Common myeloid progenitor, CD34-positive (primary cell): ENCODE results near the gene SUSD4.
"Not testable (repeated sequence)": the region's sequence is repeated elsewhere in the genome, so short reads cannot be mapped to it uniquely, and the experiment has no call there.

Source experiments
- CTCF ChIA-PET: fragments of 350-600 bp; sonication (Branson Sonifier 250); formaldehyde crosslinking; loops from one replicate; lab custom pipeline; 2021; ENCODE audit warnings: antibody characterized with exemption; lab: Charles Lee
- POLR2A ChIA-PET: fragments of 350-600 bp; sonication (Branson Sonifier 250); formaldehyde crosslinking; loops from one replicate; lab custom pipeline; 2021; ENCODE audit warnings: antibody characterized with exemption; lab: Charles Lee
- DNase-seq, 3 donors: peaks; one replicate each; pipeline versions ENCODE4 v3.0.0 to v3.0.0-alpha.2; 2013
- H3K27ac ChIP-seq, 2 experiments: 1 replicate in 1 of 2; 2 replicates in 1 of 2; pipeline ENCODE4 v1.7.0; 2013; ENCODE audit warnings: inconsistent platforms in 2 of 2, low read length in 2 of 2, mild to moderate bottlenecking in 2 of 2, low read depth in 1 of 2, moderate library complexity in 1 of 2; ENCODE audit not compliant: severe bottlenecking in 2 of 2, insufficient read depth in 1 of 2, poor library complexity in 1 of 2
- H3K27me3 ChIP-seq, 5 experiments: replicated peaks in 2 of 5; 1 replicate in 3 of 5; 2 replicates in 2 of 5; pipeline versions ENCODE4 v1.6.1 to v1.7.0; 2013; ENCODE audit warnings: low read length in 4 of 5, mild to moderate bottlenecking in 2 of 5, moderate library complexity in 2 of 5, inconsistent platforms in 1 of 5; ENCODE audit not compliant: insufficient read depth in 5 of 5, control insufficient read depth in 4 of 5
- H3K36me3 ChIP-seq, 4 experiments: 1 replicate in 2 of 4; 2 replicates in 2 of 4; pipeline versions ENCODE4 v1.6.1 to v1.7.0; 2013; ENCODE audit warnings: low read length in 3 of 4, control low read depth in 1 of 4, mild to moderate bottlenecking in 1 of 4; ENCODE audit not compliant: control insufficient read depth in 4 of 4, insufficient read depth in 4 of 4
- H3K4me1 ChIP-seq, 4 experiments: 1 replicate in 3 of 4; 2 replicates in 1 of 4; pipeline versions ENCODE4 v1.6.1 to v1.7.1; 2013; ENCODE audit warnings: low read length in 3 of 4, mild to moderate bottlenecking in 3 of 4, control low read depth in 1 of 4, inconsistent platforms in 1 of 4, moderate library complexity in 1 of 4; ENCODE audit not compliant: control insufficient read depth in 4 of 4, insufficient read depth in 4 of 4; ENCODE audit errors: control extremely low read depth in 1 of 4
- H3K4me3 ChIP-seq, 7 experiments: 1 replicate in 4 of 7; 2 replicates in 3 of 7; pipeline versions ENCODE4 v1.5.1 to v1.7.0; 2013; ENCODE audit warnings: mild to moderate bottlenecking in 7 of 7, low read length in 6 of 7, moderate library complexity in 6 of 7, inconsistent platforms in 2 of 7, low read depth in 2 of 7, control low read depth in 1 of 7; ENCODE audit not compliant: insufficient read depth in 4 of 7, control insufficient read depth in 1 of 7; ENCODE audit errors: extremely low read depth in 1 of 7
- H3K9me3 ChIP-seq, 5 experiments: 1 replicate in 4 of 5; 2 replicates in 1 of 5; pipeline versions ENCODE4 v1.6.1 to v1.7.1; 2013; ENCODE audit warnings: low read length in 4 of 5, mild to moderate bottlenecking in 2 of 5, inconsistent platforms in 1 of 5, low read depth in 1 of 5, moderate library complexity in 1 of 5; ENCODE audit not compliant: control insufficient read depth in 4 of 5, insufficient read depth in 2 of 5; ENCODE audit errors: control extremely low read depth in 1 of 5
- WGBS: methylation state at CpG from one replicate; pipeline ENCODE4 v1.1.5; 2013; ENCODE audit not compliant: insufficient coverage; 5-methylcytosine and 5-hydroxymethylcytosine counted together

The SUSD4 gene

DNA sequence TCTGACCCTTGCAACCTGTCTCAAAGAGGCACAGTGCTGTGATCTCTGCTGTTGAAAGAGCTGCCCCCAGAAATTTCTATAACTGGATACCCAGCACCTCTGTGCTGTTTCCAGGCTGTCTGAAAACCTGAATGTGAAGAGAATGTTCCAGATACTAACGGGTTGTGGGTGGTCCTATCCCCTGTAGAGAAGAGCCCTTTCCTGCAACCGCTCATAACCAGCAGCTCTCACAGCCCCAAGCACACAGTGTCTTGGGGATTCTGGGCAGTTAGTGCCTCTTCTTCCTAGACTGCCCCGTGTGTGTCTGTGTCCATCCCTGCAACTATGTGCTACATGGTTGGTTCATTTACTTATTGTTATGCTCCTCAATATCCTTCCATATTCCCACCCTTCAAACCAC is 104.5 kb downstream of the SUSD4 start:
- H3K36me3 ChIP-seq: no peaks in the 10 kb centered on the region
- 96% methylated on average over 3 of the region's 3 CpGs for WGBS
- H3K27me3 ChIP-seq: peaks cover 0 to 4% (median 0%) of the 10 kb centered on the region in 5 experiments
- DNase-seq: no peak
- POLR2A ChIA-PET: no interaction called here
- H3K4me1 ChIP-seq: no peaks in the 10 kb centered on the region
- no peaks in the 10 kb centered on the region for H3K9me3 ChIP-seq
- H3K4me3 ChIP-seq: no peak overlapping the region
- H3K27ac ChIP-seq: no peak overlapping the region
- CTCF ChIA-PET: no interaction called here

DNA sequence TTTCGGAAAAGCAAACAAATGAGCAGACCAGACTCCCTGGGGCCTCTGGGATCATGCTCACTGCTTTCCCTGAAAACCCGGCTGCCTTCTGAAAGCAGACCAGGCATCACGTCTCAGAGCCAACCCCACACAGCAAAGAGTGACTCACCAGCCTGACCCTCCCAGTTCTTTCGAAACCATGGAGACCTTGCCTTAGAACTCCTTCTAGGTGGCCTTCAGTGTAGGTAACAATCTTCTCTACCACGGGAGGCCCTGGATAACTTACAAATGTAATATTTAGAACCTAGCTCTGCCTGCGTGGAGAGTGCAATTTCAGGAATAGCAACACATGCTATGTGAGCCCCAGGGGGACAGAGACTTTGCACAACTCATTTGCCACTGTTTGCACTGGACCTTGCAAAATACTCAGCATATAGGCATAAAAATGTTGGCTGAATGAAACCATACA is 105.2 kb downstream of the SUSD4 start:
- ChIA-PET CTCF (no interaction called here), POLR2A (no interaction called here)

DNA sequence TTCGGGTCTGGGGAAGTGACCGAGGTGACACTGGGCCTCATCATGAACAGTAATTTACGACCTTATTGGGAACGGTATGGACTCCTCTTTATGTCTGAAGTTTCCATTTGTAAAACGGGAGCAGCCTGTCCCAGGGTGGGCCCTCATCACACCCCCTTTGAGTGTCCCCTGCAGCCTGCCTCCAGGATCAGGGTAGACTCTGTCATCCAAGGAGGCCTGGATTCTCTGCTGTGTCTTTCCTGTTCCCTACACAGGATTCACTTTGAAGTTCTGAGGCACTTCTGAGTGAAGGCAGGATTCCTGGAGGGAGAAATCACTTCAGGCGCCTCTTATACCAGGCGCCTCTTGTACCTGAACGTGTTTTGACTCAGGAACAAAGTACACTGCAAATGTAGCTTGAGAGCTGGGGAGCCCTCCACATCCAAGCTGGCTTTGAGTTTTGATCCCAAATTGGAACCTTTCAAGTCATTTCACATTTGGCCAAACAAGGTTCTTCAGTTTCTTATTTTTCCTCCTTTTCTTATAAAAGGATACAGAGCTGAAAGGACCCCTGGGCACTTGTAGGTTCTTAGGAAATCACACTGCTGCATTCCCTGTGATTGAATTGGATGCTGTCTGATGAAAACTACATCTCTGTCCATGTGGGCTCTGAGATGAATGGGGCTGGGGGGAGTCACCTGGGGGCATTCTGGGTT is 106.0 kb downstream of the SUSD4 start:
- ChIA-PET CTCF (no interaction called here), POLR2A (no interaction called here)
- H3K4me1 ChIP-seq: no peaks in the 10 kb centered on the region
- WGBS: 94% methylated on average over 8 of the region's 8 CpGs
- H3K27ac ChIP-seq: no peak overlapping the region
- no peak for DNase-seq
- H3K36me3 ChIP-seq: no peaks in the 10 kb centered on the region
- H3K9me3 ChIP-seq: no peaks in the 10 kb centered on the region
- H3K27me3 ChIP-seq: peaks cover 0 to 5% (median 0%) of the 10 kb centered on the region in 5 experiments
- H3K4me3 ChIP-seq: no peak overlapping the region

More for the DNA sequence above, 105.2 kb downstream of the SUSD4 start:
- Histone ChIP-seq H3K27me3 (peaks cover 0 to 5% (median 0%) of the 10 kb centered on the region in 5 experiments), H3K9me3 (no peaks in the 10 kb centered on the region), H3K27ac (no peak overlapping the region), H3K4me1 (no peaks in the 10 kb centered on the region), H3K4me3 (no peak overlapping the region), H3K36me3 (no peaks in the 10 kb centered on the region)
- 98% methylated on average over 6 of the region's 6 CpGs for WGBS
- DNase-seq: no peak

DNA sequence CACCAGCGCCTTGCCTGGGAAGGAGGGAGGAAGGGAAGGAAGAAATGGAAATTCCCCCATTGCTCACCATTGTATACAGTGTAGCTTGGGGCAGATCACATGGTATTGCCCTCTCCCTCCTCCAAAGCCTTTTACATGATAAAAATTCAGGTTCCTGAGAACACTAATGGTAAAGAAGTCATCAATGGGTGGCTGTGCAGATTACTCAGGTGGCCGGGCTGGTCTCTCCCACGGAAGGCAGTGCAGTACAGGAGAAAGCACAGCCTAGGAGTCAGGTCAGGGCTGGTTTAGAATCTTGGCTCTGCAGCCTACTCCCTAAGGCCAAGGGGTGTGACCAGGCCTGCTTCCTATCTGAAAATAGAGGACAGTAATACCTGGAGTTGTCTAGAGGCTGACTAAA is 107.9 kb downstream of the SUSD4 start:
- H3K4me3 ChIP-seq: no peak overlapping the region
- POLR2A ChIA-PET: no interaction called here
- no peak for DNase-seq
- whole genome bisulfite sequencing: 100% methylated on average over 3 of the region's 3 CpGs
- no peaks in the 10 kb centered on the region for H3K36me3 ChIP-seq
- H3K4me1 ChIP-seq: no peaks in the 10 kb centered on the region
- H3K27me3 ChIP-seq: peaks cover 0 to 4% (median 2%) of the 10 kb centered on the region in 5 experiments
- CTCF ChIA-PET: interaction anchor here (1.9 kb wide), 1 partner anchor 10 kb away, joined by 6 read pairs; no protein-coding TSS in a partner anchor
- H3K27ac ChIP-seq: no peak overlapping the region
- H3K9me3 ChIP-seq: no peaks in the 10 kb centered on the region

DNA sequence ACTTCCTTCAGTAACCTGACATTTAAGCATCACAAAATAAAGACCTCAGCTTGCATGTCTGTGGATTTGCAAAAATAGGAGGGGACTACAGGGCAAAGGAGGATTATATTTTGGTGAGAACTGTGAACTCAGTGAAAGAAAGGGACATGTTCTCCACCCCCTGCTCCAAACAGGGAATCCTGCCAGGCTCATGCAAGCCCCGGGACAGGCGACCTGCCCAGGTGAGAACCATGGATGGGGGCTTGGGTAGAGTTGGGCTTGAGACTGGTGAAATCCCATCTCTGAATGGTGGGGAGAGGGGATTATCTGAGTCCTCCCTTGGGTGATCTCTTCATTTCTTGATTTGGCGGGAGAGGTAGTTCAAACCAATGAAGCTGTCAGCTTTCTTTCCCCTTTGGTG is 110.1 kb downstream of the SUSD4 start:
- ChIA-PET POLR2A (no interaction called here), CTCF (no interaction called here)
- H3K9me3 ChIP-seq: no peaks in the 10 kb centered on the region
- H3K4me1 ChIP-seq: no peaks in the 10 kb centered on the region
- no peak overlapping the region for H3K27ac ChIP-seq
- no peak overlapping the region for H3K4me3 ChIP-seq
- H3K27me3 ChIP-seq: peaks cover 0 to 8% (median 2%) of the 10 kb centered on the region in 5 experiments
- 100% methylated on average over 2 of the region's 3 CpGs for WGBS
- no peaks in the 10 kb centered on the region for H3K36me3 ChIP-seq
- DNase-seq: no peak

DNA sequence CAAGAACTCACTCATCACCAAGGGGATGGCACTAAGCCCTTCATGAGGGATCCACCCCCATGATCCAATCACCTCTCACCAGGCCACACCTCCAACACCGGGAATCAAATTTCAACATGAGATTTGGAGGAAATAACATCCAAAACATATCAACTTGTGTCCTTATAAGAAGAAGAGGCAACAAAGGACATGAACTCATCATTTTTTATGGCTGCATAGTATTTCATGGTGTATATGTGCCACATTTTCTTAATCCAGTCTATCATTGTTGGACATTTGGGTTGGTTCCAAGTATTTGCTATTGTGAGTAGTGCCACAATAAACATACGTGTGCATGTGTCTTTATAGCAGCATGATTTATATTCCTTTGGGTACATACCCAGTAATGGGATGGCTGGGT is 112.6 kb downstream of the SUSD4 start:
- H3K4me1 ChIP-seq, POLR2A ChIA-PET: not testable (repeated sequence)
- no CpG with 5 or more reads among the region's 2 CpGs for WGBS

DNA sequence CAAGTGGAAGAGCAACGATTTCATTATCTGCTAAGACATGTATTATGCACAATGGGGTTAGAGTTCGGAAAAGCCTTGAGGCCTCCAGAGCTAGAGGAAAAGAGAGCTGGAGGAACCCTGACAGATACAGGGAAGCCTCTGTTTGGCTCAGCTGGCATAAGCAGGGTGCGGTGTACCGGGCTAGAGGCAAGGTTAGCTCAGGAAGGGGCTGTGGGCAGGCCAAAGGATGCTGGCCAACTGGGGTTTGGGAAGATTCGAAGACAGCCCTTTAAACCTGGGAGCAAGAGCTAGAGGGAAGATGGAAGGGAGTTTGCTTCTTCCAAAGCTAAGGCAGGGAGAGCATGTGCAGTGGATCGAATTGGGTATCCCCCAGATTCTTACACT is 113.4 kb downstream of the SUSD4 start:
- DNase-seq: no peak
- Histone ChIP-seq H3K4me1 (no peaks in the 10 kb centered on the region), H3K36me3 (no peaks in the 10 kb centered on the region), H3K9me3 (no peaks in the 10 kb centered on the region), H3K27me3 (peaks cover 0 to 11% (median 0%) of the 10 kb centered on the region in 5 experiments), H3K4me3 (no peak overlapping the region), H3K27ac (no peak overlapping the region)
- ChIA-PET CTCF (no interaction called here), POLR2A (no interaction called here)
- WGBS: 99% methylated on average over 6 of the region's 6 CpGs

More for the DNA sequence above, 112.6 kb downstream of the SUSD4 start:
- DNase-seq, H3K4me3 ChIP-seq, H3K36me3 ChIP-seq, H3K27ac ChIP-seq, CTCF ChIA-PET, H3K9me3 ChIP-seq: not testable (repeated sequence)
- H3K27me3 ChIP-seq: peaks cover 0 to 11% (median 0%) of the 10 kb centered on the region in 5 experiments
